PFSK-1 (cell line): Measurements from ENCODE around the gene TWF1.

ENCODE experiments used
- REST ChIP-seq, 2 experiments: IDR thresholded peaks; 2 replicates each; pipeline versions ENCODE4 v1.6.1 to v1.8.0; 2011 to 2012; ENCODE audit warnings: low read depth in 2 of 2, low read length in 2 of 2, control low read depth in 1 of 2, inconsistent platforms in 1 of 2, mild to moderate bottlenecking in 1 of 2, moderate library complexity in 1 of 2; ENCODE audit not compliant: insufficient read depth in 1 of 2
- SIN3A ChIP-seq: IDR thresholded peaks from 2 replicates; pipeline ENCODE4 v1.6.1; 2012; ENCODE audit warnings: mild to moderate bottlenecking, low read length, moderate library complexity, borderline replicate concordance; ENCODE audit not compliant: insufficient read depth

- TF ChIP-seq SIN3A (no peak), REST (IDR thresholded peaks at IDR 0.05; ENCODE audit: insufficient read depth in 1 of 2, low read depth in 2 of 2, low read length in 2 of 2) (no peak)
These were observed 10.3 kb downstream of the TWF1 start for GRCh38 chr12:43795716-43796280.
